Measurements from ENCODE around the gene KLHDC8B.

Gene KLHDC8B

GRCh38 chr3:49177073-49177472 is 5.7 kb downstream of the KLHDC8B start:
- POLR2A ChIA-PET (ENCODE audit: low non-redundant PET) = no interaction called here
- CTCF ChIA-PET = interaction anchor here (0.6 kb wide), 1 partner anchor 24 kb away, joined by 3 read pairs; no protein-coding TSS in a partner anchor
- H3K27ac ChIP-seq = peak overlapping the region; percentile 53
- DNase-seq (ENCODE audit: low spot score) = no peak
- TF ChIP-seq CTCF (conservative IDR thresholded peaks at IDR 0.05; ENCODE audit: low read depth) = no peak

- ChIA-PET POLR2A (ENCODE audit: low non-redundant PET) (no interaction called here), CTCF (no interaction called here)
- DNase-seq (ENCODE audit: low spot score) = no peak
- no peak for TF ChIP-seq CTCF (conservative IDR thresholded peaks at IDR 0.05; ENCODE audit: low read depth)
- H3K27ac ChIP-seq = peak overlapping the region; percentile 9; the same call in 1 of the 2 replicates
These were observed 8.7 kb downstream of the KLHDC8B start for GRCh38 chr3:49180116-49180515.

DNA sequence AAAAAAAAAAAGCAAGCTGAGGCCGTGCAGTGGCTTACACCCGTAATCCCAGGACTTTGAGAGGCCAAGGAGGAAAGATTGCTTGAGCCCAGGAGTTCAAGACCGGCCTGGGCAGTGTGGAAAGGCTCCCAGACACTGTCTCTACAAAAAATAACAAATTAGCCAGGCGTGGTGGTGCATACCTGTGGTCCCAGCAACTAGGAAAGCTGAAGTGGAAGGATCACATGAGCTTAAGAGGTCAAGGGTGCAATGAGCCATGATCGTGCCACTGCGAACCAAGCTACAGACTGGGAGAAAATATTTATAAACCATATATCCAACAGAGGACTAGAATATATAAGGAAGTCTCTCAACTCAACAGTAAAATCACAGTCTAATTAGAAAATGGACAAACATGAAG is 10.0 kb downstream of the KLHDC8B start:
- TF ChIP-seq CTCF (conservative IDR thresholded peaks at IDR 0.05; ENCODE audit: low read depth) = no peak
- POLR2A ChIA-PET (ENCODE audit: low non-redundant PET) = no interaction called here
- H3K27ac ChIP-seq = no peak overlapping the region
- DNase-seq (ENCODE audit: low spot score) = no peak
- CTCF ChIA-PET = interaction anchor here (0.6 kb wide), 1 partner anchor 174 kb away, joined by 5 read pairs; the partner anchor contains the start of gene WDR6

DNA sequence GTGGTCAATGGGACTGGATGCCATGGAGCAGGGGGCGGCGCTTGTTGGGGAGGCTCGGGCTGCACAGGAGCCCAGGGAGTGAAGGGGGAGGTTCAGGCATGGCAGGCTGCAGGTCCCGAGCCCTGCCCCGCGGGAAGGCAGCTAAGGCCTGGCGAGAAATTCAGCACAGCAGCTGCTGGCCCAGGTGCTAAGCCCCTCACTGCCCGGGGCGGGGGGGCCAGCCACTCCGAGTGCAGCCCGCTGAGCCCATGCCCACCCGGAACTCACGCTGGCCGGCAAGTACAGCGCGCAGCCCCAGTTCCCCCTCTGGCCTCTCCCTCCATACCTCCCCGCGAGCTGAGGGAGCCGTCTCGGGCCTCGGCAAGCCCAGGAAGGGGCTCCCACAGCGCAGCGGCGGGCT is 11.3 kb downstream of the KLHDC8B start:
- CTCF ChIA-PET = no interaction called here
- POLR2A ChIA-PET (ENCODE audit: low non-redundant PET) = no interaction called here
- no peak for TF ChIP-seq CTCF (conservative IDR thresholded peaks at IDR 0.05; ENCODE audit: low read depth)
- no peak overlapping the region for H3K27ac ChIP-seq
- no peak for DNase-seq (ENCODE audit: low spot score)

- CTCF ChIA-PET = no interaction called here
- DNase-seq (ENCODE audit: low spot score) = no peak
- POLR2A ChIA-PET (ENCODE audit: low non-redundant PET) = no interaction called here
- no peak for TF ChIP-seq CTCF (conservative IDR thresholded peaks at IDR 0.05; ENCODE audit: low read depth)
- no peak overlapping the region for H3K27ac ChIP-seq
These were observed 12.5 kb downstream of the KLHDC8B start for GRCh38 chr3:49183873-49184272.

GRCh38 chr3:49191741-49192140 is 20.3 kb downstream of the KLHDC8B start:
- no peak for DNase-seq (ENCODE audit: low spot score)
- ChIA-PET POLR2A (ENCODE audit: low non-redundant PET) (no interaction called here), CTCF (no interaction called here)
- no peak for TF ChIP-seq CTCF (conservative IDR thresholded peaks at IDR 0.05; ENCODE audit: low read depth)
- no peak overlapping the region for H3K27ac ChIP-seq

DNA sequence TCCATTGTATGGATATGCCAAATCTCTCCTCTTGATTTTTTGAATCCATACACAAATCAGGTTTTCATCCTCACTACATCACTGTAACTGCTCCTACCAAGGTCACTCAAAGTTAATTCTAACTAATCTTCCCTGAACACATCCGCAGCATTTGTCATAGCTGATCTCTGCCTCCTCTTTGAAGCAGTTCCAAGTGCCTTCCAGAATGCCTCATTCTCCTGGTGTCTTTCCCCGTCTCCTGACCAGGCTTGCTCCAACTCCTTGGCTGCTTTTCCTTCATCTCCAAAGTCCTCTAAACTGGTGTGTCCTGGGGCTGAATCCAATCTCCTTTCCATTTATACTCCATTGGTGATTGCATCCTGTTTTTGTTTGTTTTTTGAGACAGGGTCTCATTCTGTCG is 26.8 kb downstream of the KLHDC8B start:
- peak overlapping the region; percentile 21; the same call in 1 of the 2 replicates for H3K27ac ChIP-seq
- no peak for DNase-seq (ENCODE audit: low spot score)
- ChIA-PET CTCF (interaction anchor here (0.6 kb wide), 1 partner anchor 251 kb away, joined by 3 read pairs; no protein-coding TSS in a partner anchor), POLR2A (ENCODE audit: low non-redundant PET) (no interaction called here)
- no peak for TF ChIP-seq CTCF (conservative IDR thresholded peaks at IDR 0.05; ENCODE audit: low read depth)
